Lower leg skin (tissue), 3 donors: ENCODE data around the gene EFCAB6.

Experiments
- CTCF ChIP-seq, 3 donors: fragments of 450-650 bp; IDR thresholded peaks; one replicate each; pipeline ENCODE4 v1.5.1; 2016; ENCODE audit warnings: antibody characterized with exemption in 3 of 3, mild to moderate bottlenecking in 3 of 3, moderate library complexity in 2 of 3
- POLR2A ChIP-seq, 2 donors: fragments of 450-650 bp; IDR thresholded peaks; one replicate each; pipeline ENCODE4 v1.6.1; 2016 to 2017; ENCODE audit warnings: antibody characterized with exemption in 2 of 2, mild to moderate bottlenecking in 1 of 2, moderate library complexity in 1 of 2

GRCh38 chr22:43812890-43813289 is 785 bp upstream of the EFCAB6 start:
- TF ChIP-seq POLR2A (IDR thresholded peaks at IDR 0.05) (no peak), CTCF (IDR thresholded peaks at IDR 0.05) (no peak)
